RWPE2 (cell line): ENCODE data around the gene ZYG11B.
"Not testable (repeated sequence)": the region's sequence is repeated elsewhere in the genome, so short reads cannot be mapped to it uniquely, and the experiment has no call there.

Experiments
- ATAC-seq: fragments of 200-7000 bp; cut with Tn5 transposase; 3 replicates; pipeline ENCODE4 v1.9.1; 2021; ENCODE audit warnings: low read depth
- DNase-seq: peaks from one replicate; pipeline ENCODE4 v3.0.0-alpha.2; 2020; ENCODE audit warnings: low spot score
- H3K27ac ChIP-seq: fragments of 450-650 bp; 2 replicates; pipeline ENCODE4 v1.5.1; 2017; ENCODE audit warnings: mild to moderate bottlenecking; ENCODE audit not compliant: poor library complexity, severe bottlenecking
- H3K27me3 ChIP-seq: fragments of 250-450 bp; sonication (Bioruptor Pico); 2 replicates; pipeline ENCODE4 v1.5.1; 2021; ENCODE audit warnings: mild to moderate bottlenecking, moderate library complexity; ENCODE audit not compliant: insufficient read depth, poor library complexity, severe bottlenecking
- H3K36me3 ChIP-seq: fragments of 250-450 bp; sonication (Bioruptor Pico); 2 replicates; pipeline ENCODE4 v1.5.1; 2020; ENCODE audit warnings: low read depth, mild to moderate bottlenecking, moderate library complexity
- H3K4me1 ChIP-seq: fragments of 250-450 bp; sonication (Bioruptor Pico); 2 replicates; pipeline ENCODE4 v1.5.1; 2021; ENCODE audit warnings: mild to moderate bottlenecking, moderate library complexity; ENCODE audit not compliant: insufficient read depth, poor library complexity, severe bottlenecking
- H3K4me3 ChIP-seq: fragments of 250-450 bp; sonication (Bioruptor Pico); 2 replicates; pipeline ENCODE4 v1.5.1; 2021; ENCODE audit warnings: mild to moderate bottlenecking, moderate library complexity; ENCODE audit not compliant: severe bottlenecking
- H3K9me3 ChIP-seq: fragments of 250-450 bp; sonication (Bioruptor Pico); 2 replicates; pipeline ENCODE4 v1.5.1; 2021; ENCODE audit warnings: mild to moderate bottlenecking, moderate library complexity; ENCODE audit not compliant: severe bottlenecking
- TF ChIP-seq, protein P1 (sequence below): fragments of 450-650 bp; IDR thresholded peaks from one replicate; pipeline ENCODE4 v1.5.1; 2017; ENCODE audit warnings: mild to moderate bottlenecking, moderate library complexity; ENCODE audit not compliant: poor library complexity, severe bottlenecking

ZYG11B gene

DNA sequence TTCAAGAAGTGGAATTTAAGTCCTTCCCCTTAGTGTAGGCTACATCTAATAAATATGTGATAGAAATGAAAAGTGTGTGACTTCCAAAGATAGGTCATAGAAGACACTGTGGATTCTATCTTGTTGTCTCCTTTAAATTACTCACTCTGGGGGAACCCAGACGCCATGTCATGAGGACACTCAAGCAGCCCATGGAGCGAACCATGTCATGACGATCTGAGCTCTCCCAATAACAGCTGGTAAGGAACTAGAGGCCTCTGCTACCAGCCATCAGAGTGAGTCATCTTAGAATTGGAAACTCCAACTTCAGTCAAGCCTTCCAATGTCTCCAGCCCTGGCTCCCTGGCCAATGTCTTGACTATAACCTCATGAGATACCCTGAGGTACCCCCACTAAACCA lies 34.4 kb upstream of the ZYG11B start:
- Histone ChIP-seq H3K27me3 (no peaks in the 10 kb centered on the region), H3K4me3 (no peak overlapping the region), H3K27ac (no peak overlapping the region), H3K9me3 (no peaks in the 10 kb centered on the region), H3K36me3 (peaks cover 66% of the 10 kb centered on the region), H3K4me1 (no peaks in the 10 kb centered on the region)
- DNase-seq (no peak), ATAC-seq (no peak)
- TF ChIP-seq, protein P1, sequence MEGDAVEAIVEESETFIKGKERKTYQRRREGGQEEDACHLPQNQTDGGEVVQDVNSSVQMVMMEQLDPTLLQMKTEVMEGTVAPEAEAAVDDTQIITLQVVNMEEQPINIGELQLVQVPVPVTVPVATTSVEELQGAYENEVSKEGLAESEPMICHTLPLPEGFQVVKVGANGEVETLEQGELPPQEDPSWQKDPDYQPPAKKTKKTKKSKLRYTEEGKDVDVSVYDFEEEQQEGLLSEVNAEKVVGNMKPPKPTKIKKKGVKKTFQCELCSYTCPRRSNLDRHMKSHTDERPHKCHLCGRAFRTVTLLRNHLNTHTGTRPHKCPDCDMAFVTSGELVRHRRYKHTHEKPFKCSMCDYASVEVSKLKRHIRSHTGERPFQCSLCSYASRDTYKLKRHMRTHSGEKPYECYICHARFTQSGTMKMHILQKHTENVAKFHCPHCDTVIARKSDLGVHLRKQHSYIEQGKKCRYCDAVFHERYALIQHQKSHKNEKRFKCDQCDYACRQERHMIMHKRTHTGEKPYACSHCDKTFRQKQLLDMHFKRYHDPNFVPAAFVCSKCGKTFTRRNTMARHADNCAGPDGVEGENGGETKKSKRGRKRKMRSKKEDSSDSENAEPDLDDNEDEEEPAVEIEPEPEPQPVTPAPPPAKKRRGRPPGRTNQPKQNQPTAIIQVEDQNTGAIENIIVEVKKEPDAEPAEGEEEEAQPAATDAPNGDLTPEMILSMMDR = no peak

- no peaks in the 10 kb centered on the region for H3K9me3 ChIP-seq
- H3K4me3 ChIP-seq = no peak overlapping the region
- TF ChIP-seq, protein P1 = no peak
- H3K4me1 ChIP-seq = no peaks in the 10 kb centered on the region
- no peak overlapping the region for H3K27ac ChIP-seq
- no peaks in the 10 kb centered on the region for H3K27me3 ChIP-seq
- H3K36me3 ChIP-seq = peaks cover 58% of the 10 kb centered on the region
- DNase-seq (no peak), ATAC-seq (no peak)
Measured at GRCh38 chr1:52692697-52693096, 33.6 kb upstream of the ZYG11B start.

GRCh38 chr1:52693351-52693750 lies 32.9 kb upstream of the ZYG11B start:
- not testable (repeated sequence) for H3K9me3 ChIP-seq, H3K27me3 ChIP-seq, H3K4me1 ChIP-seq, H3K27ac ChIP-seq, H3K4me3 ChIP-seq, ATAC-seq, DNase-seq
- peaks cover 51% of the 10 kb centered on the region for H3K36me3 ChIP-seq

DNA sequence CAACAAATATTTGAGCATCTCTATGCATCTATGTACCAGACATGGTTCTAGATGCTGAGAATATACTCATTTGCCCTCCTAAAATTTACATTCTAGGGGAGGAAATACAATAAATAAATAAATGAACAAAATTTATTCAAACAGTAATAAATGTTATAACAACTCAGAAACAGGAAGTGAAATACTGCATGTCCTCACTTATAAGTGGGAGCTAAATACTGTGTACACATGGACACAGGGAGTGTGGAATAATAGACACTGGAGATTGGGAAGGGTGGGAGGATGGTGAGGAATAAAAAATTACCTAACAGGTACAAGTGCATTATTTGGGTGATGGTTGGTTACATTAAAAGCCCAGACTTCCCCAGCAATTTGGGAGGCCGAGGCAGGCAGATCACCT lies 32.4 kb upstream of the ZYG11B start:
- DNase-seq = no peak
- Histone ChIP-seq H3K27ac (no peak overlapping the region), H3K4me3 (no peak overlapping the region), H3K36me3 (peaks cover 46% of the 10 kb centered on the region), H3K9me3 (no peaks in the 10 kb centered on the region), H3K27me3 (no peaks in the 10 kb centered on the region), H3K4me1 (peaks cover 3% of the 10 kb centered on the region)
- TF ChIP-seq, protein P1 = no peak
- ATAC-seq = no peak

DNA sequence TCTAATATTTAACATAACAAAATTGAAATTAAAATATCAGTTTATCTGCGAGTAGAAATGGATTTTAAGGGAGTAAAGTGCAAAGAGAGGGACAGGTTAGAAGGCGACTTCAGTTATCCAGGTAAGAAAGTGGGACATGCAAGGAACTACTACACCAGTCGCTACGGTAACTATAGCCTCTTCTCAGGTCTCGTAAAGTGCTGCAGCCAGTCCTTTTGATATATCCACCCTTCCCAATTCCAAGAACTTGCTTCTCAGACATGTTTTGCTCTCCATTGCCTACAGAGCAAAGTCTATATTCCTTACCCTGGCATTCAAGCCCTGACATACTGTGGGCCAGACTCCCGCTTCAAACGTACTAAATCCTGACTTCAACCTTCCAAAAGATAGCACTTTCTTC lies 30.6 kb upstream of the ZYG11B start:
- H3K27me3 ChIP-seq = no peaks in the 10 kb centered on the region
- peaks cover 29% of the 10 kb centered on the region for H3K36me3 ChIP-seq
- no peak overlapping the region for H3K4me3 ChIP-seq
- no peak overlapping the region for H3K27ac ChIP-seq
- no peak for DNase-seq
- TF ChIP-seq, protein P1 = no peak
- no peaks in the 10 kb centered on the region for H3K9me3 ChIP-seq
- H3K4me1 ChIP-seq = peaks cover 3% of the 10 kb centered on the region
- no peak for ATAC-seq
